Measurements from ENCODE around the gene BCAP29.

BCAP29 gene

GRCh38 chr7:107579554-107579884 lies 527 bp upstream of the BCAP29 start:
- no peak for DNase-seq (ENCODE audit: extremely low read depth, insufficient read length)
- no peaks in the 10 kb centered on the region for H3K27me3 ChIP-seq (replicated peaks; ENCODE audit: control insufficient read depth, insufficient read depth, low read length)
- TF ChIP-seq, protein P1, sequence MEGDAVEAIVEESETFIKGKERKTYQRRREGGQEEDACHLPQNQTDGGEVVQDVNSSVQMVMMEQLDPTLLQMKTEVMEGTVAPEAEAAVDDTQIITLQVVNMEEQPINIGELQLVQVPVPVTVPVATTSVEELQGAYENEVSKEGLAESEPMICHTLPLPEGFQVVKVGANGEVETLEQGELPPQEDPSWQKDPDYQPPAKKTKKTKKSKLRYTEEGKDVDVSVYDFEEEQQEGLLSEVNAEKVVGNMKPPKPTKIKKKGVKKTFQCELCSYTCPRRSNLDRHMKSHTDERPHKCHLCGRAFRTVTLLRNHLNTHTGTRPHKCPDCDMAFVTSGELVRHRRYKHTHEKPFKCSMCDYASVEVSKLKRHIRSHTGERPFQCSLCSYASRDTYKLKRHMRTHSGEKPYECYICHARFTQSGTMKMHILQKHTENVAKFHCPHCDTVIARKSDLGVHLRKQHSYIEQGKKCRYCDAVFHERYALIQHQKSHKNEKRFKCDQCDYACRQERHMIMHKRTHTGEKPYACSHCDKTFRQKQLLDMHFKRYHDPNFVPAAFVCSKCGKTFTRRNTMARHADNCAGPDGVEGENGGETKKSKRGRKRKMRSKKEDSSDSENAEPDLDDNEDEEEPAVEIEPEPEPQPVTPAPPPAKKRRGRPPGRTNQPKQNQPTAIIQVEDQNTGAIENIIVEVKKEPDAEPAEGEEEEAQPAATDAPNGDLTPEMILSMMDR (IDR thresholded peaks at IDR 0.05; ENCODE audit: insufficient read depth, low read length, poor library complexity, severe bottlenecking) = no peak
- H3K36me3 ChIP-seq (ENCODE audit: control insufficient read depth, insufficient read depth, low read length) = no peaks in the 10 kb centered on the region; the same call in 1 of the 2 replicates
- peak overlapping the region; percentile 73 for H3K4me3 ChIP-seq (replicated peaks; ENCODE audit: low read depth, low read length)

DNA sequence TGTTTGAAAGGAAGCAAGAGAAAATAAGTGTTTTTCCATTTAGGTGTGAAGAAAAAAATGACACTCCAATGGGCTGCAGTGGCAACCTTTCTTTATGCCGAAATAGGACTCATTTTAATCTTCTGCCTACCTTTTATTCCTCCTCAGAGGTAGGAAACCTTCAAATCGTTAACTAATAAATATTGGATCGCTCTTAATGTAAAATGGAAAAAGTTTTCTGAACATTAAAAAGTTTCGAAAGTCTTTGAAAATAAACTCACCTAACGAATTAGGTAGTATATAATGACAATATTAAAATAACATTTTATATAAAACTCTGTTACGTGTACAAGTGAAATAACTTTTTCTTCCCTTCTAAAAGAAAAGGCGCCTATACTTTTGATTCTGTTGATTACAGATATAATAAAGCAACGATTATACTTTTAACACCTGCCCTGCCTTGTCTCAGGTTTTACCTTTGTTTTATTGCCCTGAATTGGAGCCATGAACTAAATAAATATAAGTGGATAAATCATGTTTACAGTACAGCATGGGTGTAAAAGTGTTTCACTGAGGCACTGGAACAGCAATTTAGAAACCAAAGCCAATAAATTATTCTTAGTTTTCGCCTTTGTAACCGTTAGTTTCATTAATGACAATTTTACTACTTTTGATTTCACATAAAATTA lies 804 bp downstream of the BCAP29 start:
- H3K36me3 ChIP-seq (ENCODE audit: control insufficient read depth, insufficient read depth, low read length) = no peaks in the 10 kb centered on the region; the same call in 1 of the 2 replicates
- TF ChIP-seq, protein P1 (IDR thresholded peaks at IDR 0.05; ENCODE audit: insufficient read depth, low read length, poor library complexity, severe bottlenecking) = no peak
- no peaks in the 10 kb centered on the region for H3K27me3 ChIP-seq (replicated peaks; ENCODE audit: control insufficient read depth, insufficient read depth, low read length)
- H3K4me3 ChIP-seq (replicated peaks; ENCODE audit: low read depth, low read length) = peak overlapping the region; percentile 73
- DNase-seq (ENCODE audit: extremely low read depth, insufficient read length) = no peak

- no peaks in the 10 kb centered on the region for H3K27me3 ChIP-seq (replicated peaks; ENCODE audit: control insufficient read depth, insufficient read depth, low read length)
- TF ChIP-seq, protein P1 (IDR thresholded peaks at IDR 0.05; ENCODE audit: insufficient read depth, low read length, poor library complexity, severe bottlenecking) = no peak
- no peak for DNase-seq (ENCODE audit: extremely low read depth, insufficient read length)
- no peak overlapping the region for H3K4me3 ChIP-seq (replicated peaks; ENCODE audit: low read depth, low read length)
- H3K36me3 ChIP-seq (ENCODE audit: control insufficient read depth, insufficient read depth, low read length) = no peaks in the 10 kb centered on the region; the same call in 1 of the 2 replicates
Measured at GRCh38 chr7:107581387-107582013, 1.5 kb downstream of the BCAP29 start.

- TF ChIP-seq, protein P1 (IDR thresholded peaks at IDR 0.05; ENCODE audit: insufficient read depth, low read length, poor library complexity, severe bottlenecking) = no peak
- Histone ChIP-seq H3K36me3 (ENCODE audit: control insufficient read depth, insufficient read depth, low read length) (no peaks in the 10 kb centered on the region; the same call in 1 of the 2 replicates), H3K27me3 (replicated peaks; ENCODE audit: control insufficient read depth, insufficient read depth, low read length) (no peaks in the 10 kb centered on the region), H3K4me3 (replicated peaks; ENCODE audit: low read depth, low read length) (no peak overlapping the region)
- DNase-seq (ENCODE audit: extremely low read depth, insufficient read length) = no peak
Measured at GRCh38 chr7:107582875-107583274, 2.8 kb downstream of the BCAP29 start.

DNA sequence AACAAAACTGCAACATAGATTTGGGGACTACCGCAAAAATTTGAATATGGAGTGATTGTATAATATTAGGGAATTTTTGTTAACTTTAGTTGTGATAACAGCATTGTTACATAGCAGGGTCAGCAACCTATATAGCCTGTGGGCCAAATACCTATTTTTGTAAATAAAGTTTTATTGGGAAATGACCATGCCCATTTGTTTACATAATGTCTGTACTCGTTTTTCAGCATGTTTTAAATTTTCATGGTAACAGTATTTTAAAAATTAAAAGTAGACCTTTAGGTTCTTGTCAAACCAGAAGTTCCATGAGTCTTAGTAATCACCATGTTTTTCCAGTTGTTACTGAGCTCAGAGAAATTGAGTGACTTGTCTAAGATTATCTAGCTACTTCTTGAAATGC lies 4.7 kb downstream of the BCAP29 start:
- TF ChIP-seq, protein P1 (IDR thresholded peaks at IDR 0.05; ENCODE audit: insufficient read depth, low read length, poor library complexity, severe bottlenecking) = no peak
- Histone ChIP-seq H3K4me3 (replicated peaks; ENCODE audit: low read depth, low read length) (no peak overlapping the region), H3K36me3 (ENCODE audit: control insufficient read depth, insufficient read depth, low read length) (no peaks in the 10 kb centered on the region; the same call in 1 of the 2 replicates), H3K27me3 (replicated peaks; ENCODE audit: control insufficient read depth, insufficient read depth, low read length) (no peaks in the 10 kb centered on the region)
- no peak for DNase-seq (ENCODE audit: extremely low read depth, insufficient read length)

All from GM06990 (cell line).